ENCODE measurements around the gene TP53I13. TPM values are rescaled to one million over a fixed set of nuclear protein-coding genes. Genes with fewer than 3 reads are reported as not detected.

The TP53I13 gene
- total and polyA plus RNA-seq, 2 of the 13 experiments (the other 11 are each of a cell fraction or from before 2014, with no cell fraction given) = 16.9 to 25.7 TPM

DNA sequence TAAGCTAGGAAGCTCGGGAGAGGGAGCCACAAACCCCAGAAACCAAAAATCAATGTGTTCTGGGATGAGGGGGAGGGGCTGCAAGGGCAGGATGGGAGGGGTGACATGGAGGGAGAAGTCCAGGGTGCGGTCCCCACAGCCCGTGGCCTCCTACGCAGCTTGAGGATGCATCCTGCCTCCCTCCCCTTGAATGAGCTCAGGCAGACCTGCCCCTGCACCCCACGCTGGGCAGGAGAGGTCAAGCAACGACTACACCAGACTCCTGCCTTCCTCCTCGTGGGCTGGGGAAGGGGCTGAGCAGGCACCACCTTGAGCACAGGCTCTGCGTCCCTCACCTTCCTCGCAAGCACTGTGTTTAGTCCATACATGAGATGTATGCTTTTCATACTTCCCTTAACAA lies 28.3 kb downstream of the TP53I13 start:
- BruUV-seq (replicated peaks) = no TSS peak
- Histone ChIP-seq H4K20me1 (ENCODE audit: insufficient read depth, low read length) (no peaks in the 10 kb centered on the region), H3K4me2 (ENCODE audit: low read depth, low read length) (no peak overlapping the region), H2AFZ (ENCODE audit: low read length) (no peak overlapping the region), H3K27me3 (ENCODE audit: control insufficient read depth in 1 of 2, insufficient read depth in 2 of 2, low read length in 2 of 2) (peaks cover 3 to 33% of the 10 kb centered on the region in 2 experiments; a peak in 3 of 5 replicates), H3K4me3 (replicated peaks in 1 of 3; ENCODE audit: insufficient read depth in 1 of 3, low read depth in 2 of 3, low read length in 3 of 3) (no peak overlapping the region), H3K36me3 (replicated peaks in 1 of 2; ENCODE audit: control insufficient read depth in 1 of 2, insufficient read depth in 2 of 2, low read length in 2 of 2) (no peaks in the 10 kb centered on the region), H3K9me3 (ENCODE audit: low read length) (no peaks in the 10 kb centered on the region), H3K4me1 (ENCODE audit: insufficient read depth, low read length) (peaks cover 51% of the 10 kb centered on the region), H3K79me2 (ENCODE audit: insufficient read depth, low read length) (no peaks in the 10 kb centered on the region), H3K9ac (ENCODE audit: insufficient read depth, low read depth, low read length) (no peak overlapping the region), H3K27ac (ENCODE audit: extremely low read length, insufficient read depth, low read length) (no peak overlapping the region)
- no peak for ATAC-seq
- DNase-seq (ENCODE audit: low spot score) = no peak
- 36% methylated on average over 4 of the region's 9 CpGs for WGBS (ENCODE audit: low lambda C conversion rate)
- intact Hi-C loops (cut with micrococcal nuclease; ENCODE audit: unreplicated experiment) = loop anchor here (10.0 kb wide), 1 partner anchor 222 kb away; no protein-coding TSS in a partner anchor
- TF ChIP-seq, protein P1, sequence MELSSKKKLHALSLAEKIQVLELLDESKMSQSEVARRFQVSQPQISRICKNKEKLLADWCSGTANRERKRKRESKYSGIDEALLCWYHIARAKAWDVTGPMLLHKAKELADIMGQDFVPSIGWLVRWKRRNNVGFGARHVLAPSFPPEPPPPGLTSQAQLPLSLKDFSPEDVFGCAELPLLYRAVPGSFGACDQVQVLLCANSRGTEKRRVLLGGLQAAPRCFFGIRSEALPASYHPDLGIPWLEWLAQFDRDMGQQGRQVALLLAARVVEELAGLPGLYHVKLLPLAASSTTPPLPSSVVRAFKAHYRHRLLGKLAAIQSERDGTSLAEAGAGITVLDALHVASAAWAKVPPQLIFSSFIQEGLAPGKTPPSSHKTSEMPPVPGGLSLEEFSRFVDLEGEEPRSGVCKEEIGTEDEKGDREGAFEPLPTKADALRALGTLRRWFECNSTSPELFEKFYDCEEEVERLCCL (CRISPR knock-in tag; IDR thresholded peaks at IDR 0.05; ENCODE audit: borderline replicate concordance) = no peak
- TF ChIP-seq ZNF670 (CRISPR knock-in tag; IDR thresholded peaks at IDR 0.05; ENCODE audit: borderline replicate concordance) (no peak), ZNF337 (CRISPR knock-in tag; IDR thresholded peaks at IDR 0.05; ENCODE audit: borderline replicate concordance, low read depth) (no peak), ZFP82 (CRISPR knock-in tag; IDR thresholded peaks at IDR 0.05; ENCODE audit: borderline replicate concordance) (no peak), ZNF570 (CRISPR knock-in tag; IDR thresholded peaks at IDR 0.05; ENCODE audit: borderline replicate concordance) (no peak), HHEX (CRISPR knock-in tag; IDR thresholded peaks at IDR 0.05) (no peak), TAF15 (IDR thresholded peaks at IDR 0.05; ENCODE audit: low read depth, low read length, poor library complexity, severe bottlenecking) (no peak), HNRNPL (IDR thresholded peaks at IDR 0.05; ENCODE audit: low read depth, low read length) (no peak), ZNF234 (CRISPR knock-in tag; conservative IDR thresholded peaks at IDR 0.05) (no peak), REXO4 (CRISPR knock-in tag; IDR thresholded peaks at IDR 0.05; ENCODE audit: borderline replicate concordance) (no peak), DR1 (CRISPR knock-in tag; IDR thresholded peaks at IDR 0.05) (no peak), ZMYM4 (CRISPR knock-in tag; IDR thresholded peaks at IDR 0.05) (no peak), FOSL1 (CRISPR knock-in tag; IDR thresholded peaks at IDR 0.05; ENCODE audit: borderline replicate concordance) (no peak), GPN1 (CRISPR knock-in tag; IDR thresholded peaks at IDR 0.05; ENCODE audit: borderline replicate concordance) (no peak), ZNF432 (CRISPR knock-in tag; IDR thresholded peaks at IDR 0.05; ENCODE audit: borderline replicate concordance) (no peak)
- TF ChIP-seq, protein P2, sequence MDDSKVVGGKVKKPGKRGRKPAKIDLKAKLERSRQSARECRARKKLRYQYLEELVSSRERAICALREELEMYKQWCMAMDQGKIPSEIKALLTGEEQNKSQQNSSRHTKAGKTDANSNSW (CRISPR knock-in tag; IDR thresholded peaks at IDR 0.05; ENCODE audit: borderline replicate concordance) = no peak
- TF ChIP-seq, protein P3, sequence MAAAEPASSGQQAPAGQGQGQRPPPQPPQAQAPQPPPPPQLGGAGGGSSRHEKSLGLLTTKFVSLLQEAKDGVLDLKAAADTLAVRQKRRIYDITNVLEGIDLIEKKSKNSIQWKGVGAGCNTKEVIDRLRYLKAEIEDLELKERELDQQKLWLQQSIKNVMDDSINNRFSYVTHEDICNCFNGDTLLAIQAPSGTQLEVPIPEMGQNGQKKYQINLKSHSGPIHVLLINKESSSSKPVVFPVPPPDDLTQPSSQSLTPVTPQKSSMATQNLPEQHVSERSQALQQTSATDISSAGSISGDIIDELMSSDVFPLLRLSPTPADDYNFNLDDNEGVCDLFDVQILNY (CRISPR knock-in tag; conservative IDR thresholded peaks at IDR 0.05) = no peak
- CTCF ChIA-PET (ENCODE audit: low intra/inter-chr PET ratio, low total read pairs) = no interaction called here
- FAIRE-seq = no peak
- in situ Hi-C loops (cut with HindIII; ENCODE audit: extremely low pct_ligation_motif_present, low pct_unique_long_range_greater_than_20kb) = no loop called here
- POLR2A ChIA-PET = no interaction called here

Data from HepG2 (cell line).